BLaER1 (cell line): ENCODE results near the gene PPP1R12C.

Experiments used
- H3K27ac ChIP-seq: shearing (Covaris generic); formaldehyde crosslinking; 2 replicates; pipeline ENCODE4 v1.8.1; 2022
- H3K27me3 ChIP-seq: shearing (Covaris generic); formaldehyde crosslinking; 2 replicates; pipeline ENCODE4 v1.8.1; 2022
- H3K36me3 ChIP-seq: shearing (Covaris generic); formaldehyde crosslinking; 2 replicates; pipeline ENCODE4 v1.8.1; 2022
- H3K4me1 ChIP-seq: shearing (Covaris generic); formaldehyde crosslinking; 2 replicates; pipeline ENCODE4 v1.8.1; 2022
- H3K4me2 ChIP-seq: shearing (Covaris generic); formaldehyde crosslinking; 2 replicates; pipeline ENCODE4 v1.8.1; 2022
- H3K4me3 ChIP-seq: shearing (Covaris generic); formaldehyde crosslinking; 2 replicates; pipeline ENCODE4 v1.8.1; 2022
- H3K9ac ChIP-seq: shearing (Covaris generic); formaldehyde crosslinking; 2 replicates; pipeline ENCODE4 v1.8.1; 2022
- H3K9me3 ChIP-seq: shearing (Covaris generic); formaldehyde crosslinking; 2 replicates; pipeline ENCODE4 v1.8.1; 2022
- H4K20me1 ChIP-seq: shearing (Covaris generic); formaldehyde crosslinking; 2 replicates; pipeline ENCODE4 v1.8.1; 2022
- Cebpa-rat ChIP-seq: shearing (Covaris generic); IDR thresholded peaks from 2 replicates; pipeline ENCODE4 v1.8.1; 2022

PPP1R12C gene

DNA sequence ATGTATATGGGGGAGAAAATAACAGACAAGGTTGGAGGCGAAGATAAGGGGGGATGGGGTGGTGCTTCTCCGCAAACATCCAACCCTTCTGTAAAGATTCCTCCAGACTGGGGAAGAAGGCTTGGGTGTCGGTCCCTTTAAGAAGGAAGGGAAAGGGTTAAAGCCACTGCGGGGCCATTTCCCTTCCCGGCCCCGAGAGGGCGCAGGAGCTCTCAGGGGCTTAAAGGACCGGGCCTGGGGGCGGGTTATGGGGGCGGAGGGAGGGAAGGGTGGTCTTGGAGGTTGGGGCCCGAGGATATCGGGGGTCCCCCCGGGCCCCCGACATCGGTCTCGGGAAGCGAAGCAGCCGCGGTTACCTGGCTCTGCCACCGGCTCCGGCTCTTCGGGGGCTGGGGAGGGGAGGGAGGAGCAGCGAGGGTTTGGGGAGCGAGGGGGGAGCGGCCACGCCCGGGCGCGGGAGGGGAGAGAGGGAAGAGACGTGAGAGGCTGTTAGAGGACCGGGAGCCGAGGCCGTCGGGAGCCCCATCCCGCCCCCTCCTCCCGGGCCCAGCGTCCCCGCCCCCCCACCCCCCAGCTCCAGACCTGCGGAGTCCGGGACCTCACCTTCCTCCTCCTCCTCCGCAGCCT, 28.8 kb upstream of the PPP1R12C start:
- Histone ChIP-seq H3K4me1 (peaks cover 43% of the 10 kb centered on the region), H3K27me3 (peaks cover 9% of the 10 kb centered on the region; the same call in 1 of the 2 replicates), H3K4me3 (peak overlapping the region; percentile 69), H3K36me3 (0 out of 2 replicates have a peak, but pooled peaks cover 4% of the 10 kb centered on the region), H3K27ac (no peak overlapping the region), H4K20me1 (no peaks in the 10 kb centered on the region), H3K4me2 (peak overlapping the region; percentile 71), H3K9me3 (no peaks in the 10 kb centered on the region), H3K9ac (peak overlapping the region; percentile 63)
- no peak for TF ChIP-seq Cebpa-rat

DNA sequence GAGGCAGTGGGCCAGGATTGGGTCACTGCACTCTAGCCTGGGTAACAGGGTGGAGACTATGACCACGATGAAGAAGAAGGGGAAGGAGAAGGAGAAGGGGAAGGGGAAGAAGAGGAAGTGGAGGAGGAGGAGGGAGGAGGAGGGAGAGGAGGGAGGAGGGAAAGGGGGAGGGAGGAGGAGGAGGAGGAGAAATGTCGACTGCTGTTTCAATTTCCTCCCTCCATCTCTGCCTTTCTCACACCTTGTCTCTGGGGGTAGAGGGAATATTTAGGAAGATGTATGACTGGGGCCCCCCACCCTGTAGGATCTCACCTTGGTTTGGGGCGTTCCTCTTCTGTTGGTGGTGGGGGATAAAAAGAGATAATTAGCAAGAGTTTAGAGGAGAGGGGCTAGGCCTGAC, 27.8 kb upstream of the PPP1R12C start:
- Histone ChIP-seq H3K36me3 (0 out of 2 replicates have a peak, but pooled peaks cover 4% of the 10 kb centered on the region), H4K20me1 (no peaks in the 10 kb centered on the region), H3K4me3 (peak overlapping the region; percentile 69; the same call in 1 of the 2 replicates), H3K4me1 (peaks cover 43% of the 10 kb centered on the region), H3K27me3 (peaks cover 9% of the 10 kb centered on the region; the same call in 1 of the 2 replicates), H3K9me3 (no peaks in the 10 kb centered on the region), H3K4me2 (peak overlapping the region; percentile 71), H3K9ac (no peak overlapping the region), H3K27ac (peak overlapping the region; percentile 15; the same call in 1 of the 2 replicates)
- no peak for TF ChIP-seq Cebpa-rat

DNA sequence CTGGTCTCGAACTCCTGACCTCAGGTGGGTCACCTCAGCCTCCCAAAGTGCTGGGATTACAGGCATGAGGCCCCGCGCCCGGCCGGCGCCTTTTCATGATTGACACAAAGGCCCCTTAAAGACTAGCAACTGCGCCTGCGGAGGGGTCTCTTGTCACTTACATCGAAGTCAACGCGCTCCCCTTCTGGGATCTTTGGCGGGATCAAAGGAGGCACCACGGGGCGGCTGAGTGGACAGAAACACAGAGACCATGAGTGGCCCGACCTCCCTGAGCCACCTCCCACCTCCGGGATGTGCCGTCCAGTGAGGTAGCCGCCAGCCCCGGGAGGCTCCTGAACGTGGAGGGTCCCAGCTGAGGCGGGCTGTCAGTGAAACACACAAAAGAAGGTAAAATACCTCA, 24.3 kb upstream of the PPP1R12C start:
- H3K9me3 ChIP-seq, result no peaks in the 10 kb centered on the region
- H3K4me1 ChIP-seq, result peaks cover 23% of the 10 kb centered on the region
- TF ChIP-seq Cebpa-rat, result no peak
- peak overlapping the region; percentile 17 for H3K4me2 ChIP-seq
- H3K4me3 ChIP-seq, result no peak overlapping the region
- no peak overlapping the region for H3K9ac ChIP-seq
- peaks cover 9% of the 10 kb centered on the region; the same call in 1 of the 2 replicates for H3K27me3 ChIP-seq
- H4K20me1 ChIP-seq, result no peaks in the 10 kb centered on the region
- H3K36me3 ChIP-seq, result 0 out of 2 replicates have a peak, but pooled peaks cover 4% of the 10 kb centered on the region
- H3K27ac ChIP-seq, result no peak overlapping the region

DNA sequence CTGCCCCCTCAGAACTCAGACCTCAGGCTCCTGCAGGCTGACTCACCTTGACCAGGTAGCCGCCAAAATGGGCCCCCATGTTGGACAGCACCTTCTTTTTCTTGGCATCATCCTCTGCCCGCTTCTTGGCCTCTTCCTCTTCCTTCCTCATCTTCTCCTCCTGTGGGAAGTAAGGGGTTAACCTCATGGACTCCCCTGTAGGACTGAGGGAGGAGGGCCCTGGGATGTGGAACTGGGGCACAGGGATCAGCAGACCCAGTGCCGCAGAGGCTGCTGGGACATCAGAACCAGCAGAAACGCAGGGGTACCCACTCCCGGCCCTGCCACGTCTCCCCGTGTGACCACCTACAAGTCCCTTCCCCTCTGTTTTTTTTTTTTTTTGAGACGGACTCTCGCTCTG, 20.5 kb upstream of the PPP1R12C start:
- no peak overlapping the region for H3K4me2 ChIP-seq
- H3K36me3 ChIP-seq, result no peaks in the 10 kb centered on the region
- H3K9ac ChIP-seq, result no peak overlapping the region
- H3K27me3 ChIP-seq, result peaks cover 2% of the 10 kb centered on the region; the same call in 1 of the 2 replicates
- H4K20me1 ChIP-seq, result no peaks in the 10 kb centered on the region
- peaks cover 45% of the 10 kb centered on the region for H3K4me1 ChIP-seq
- H3K27ac ChIP-seq, result no peak overlapping the region
- no peak for TF ChIP-seq Cebpa-rat
- no peaks in the 10 kb centered on the region for H3K9me3 ChIP-seq
- H3K4me3 ChIP-seq, result no peak overlapping the region

DNA sequence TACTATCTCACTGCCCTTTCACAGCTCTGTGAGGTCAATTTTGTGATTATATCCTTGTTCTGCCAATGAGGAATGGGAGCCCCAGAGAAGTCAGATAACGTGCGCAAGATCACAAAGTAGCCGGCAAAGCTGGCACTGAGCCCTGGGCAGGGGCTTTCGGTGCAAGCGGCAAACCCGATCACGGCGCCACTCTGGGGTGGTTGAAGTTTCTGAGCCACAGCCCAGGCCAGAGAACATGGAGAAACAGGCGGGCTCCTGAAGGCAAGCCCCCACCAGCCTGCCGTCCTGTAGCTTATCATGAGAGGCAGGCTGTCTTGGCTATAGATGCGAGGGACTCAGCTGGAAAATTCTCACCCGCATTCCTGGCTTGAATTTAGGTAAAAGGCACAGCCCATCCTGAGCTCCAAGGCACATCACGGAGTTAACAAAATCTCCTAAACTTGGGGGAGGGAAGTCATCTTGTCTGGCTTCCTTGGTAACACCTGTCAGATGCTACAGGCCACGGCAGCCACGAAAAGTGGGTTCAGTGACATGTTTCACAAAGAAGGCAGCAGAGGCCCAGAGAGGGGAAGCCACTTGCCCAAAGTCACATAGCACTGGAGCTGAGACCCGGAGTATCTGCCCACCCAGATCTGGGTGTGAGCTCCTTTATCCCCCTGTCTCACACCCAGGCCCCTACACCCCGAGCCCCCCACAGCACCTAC, 19.1 kb upstream of the PPP1R12C start:
- Histone ChIP-seq H4K20me1 (no peaks in the 10 kb centered on the region), H3K9me3 (no peaks in the 10 kb centered on the region), H3K4me2 (peak overlapping the region; percentile 56; the same call in 1 of the 2 replicates), H3K4me1 (peaks cover 48% of the 10 kb centered on the region), H3K9ac (no peak overlapping the region), H3K36me3 (no peaks in the 10 kb centered on the region), H3K4me3 (no peak overlapping the region), H3K27me3 (no peaks in the 10 kb centered on the region), H3K27ac (no peak overlapping the region)
- TF ChIP-seq Cebpa-rat, result no peak

DNA sequence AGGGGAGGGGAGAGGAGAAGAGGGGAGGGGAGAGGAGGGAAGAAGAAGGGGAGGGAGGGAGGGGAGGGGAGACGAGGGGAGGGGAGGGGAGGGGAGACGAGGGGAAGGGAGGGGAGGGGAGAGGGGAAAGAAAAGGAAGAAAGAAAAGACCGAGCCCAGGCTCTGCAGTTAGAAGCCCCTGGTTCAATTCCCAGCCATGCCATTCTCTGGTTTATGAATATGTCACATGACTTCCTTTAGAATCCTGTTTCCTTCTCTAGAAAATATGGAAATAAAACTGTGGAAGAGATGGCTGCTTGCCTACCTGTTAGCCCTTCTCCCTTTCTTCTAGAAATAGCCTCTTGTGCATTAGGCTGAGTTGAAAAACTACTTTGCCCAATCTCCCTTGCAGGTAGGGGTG, 17.3 kb upstream of the PPP1R12C start:
- Histone ChIP-seq H3K4me2 (peak overlapping the region; percentile 56), H4K20me1 (no peaks in the 10 kb centered on the region), H3K4me3 (no peak overlapping the region), H3K27ac (no peak overlapping the region), H3K36me3 (no peaks in the 10 kb centered on the region), H3K4me1 (peaks cover 44% of the 10 kb centered on the region), H3K9ac (no peak overlapping the region), H3K27me3 (no peaks in the 10 kb centered on the region), H3K9me3 (no peaks in the 10 kb centered on the region)
- TF ChIP-seq Cebpa-rat, result no peak

DNA sequence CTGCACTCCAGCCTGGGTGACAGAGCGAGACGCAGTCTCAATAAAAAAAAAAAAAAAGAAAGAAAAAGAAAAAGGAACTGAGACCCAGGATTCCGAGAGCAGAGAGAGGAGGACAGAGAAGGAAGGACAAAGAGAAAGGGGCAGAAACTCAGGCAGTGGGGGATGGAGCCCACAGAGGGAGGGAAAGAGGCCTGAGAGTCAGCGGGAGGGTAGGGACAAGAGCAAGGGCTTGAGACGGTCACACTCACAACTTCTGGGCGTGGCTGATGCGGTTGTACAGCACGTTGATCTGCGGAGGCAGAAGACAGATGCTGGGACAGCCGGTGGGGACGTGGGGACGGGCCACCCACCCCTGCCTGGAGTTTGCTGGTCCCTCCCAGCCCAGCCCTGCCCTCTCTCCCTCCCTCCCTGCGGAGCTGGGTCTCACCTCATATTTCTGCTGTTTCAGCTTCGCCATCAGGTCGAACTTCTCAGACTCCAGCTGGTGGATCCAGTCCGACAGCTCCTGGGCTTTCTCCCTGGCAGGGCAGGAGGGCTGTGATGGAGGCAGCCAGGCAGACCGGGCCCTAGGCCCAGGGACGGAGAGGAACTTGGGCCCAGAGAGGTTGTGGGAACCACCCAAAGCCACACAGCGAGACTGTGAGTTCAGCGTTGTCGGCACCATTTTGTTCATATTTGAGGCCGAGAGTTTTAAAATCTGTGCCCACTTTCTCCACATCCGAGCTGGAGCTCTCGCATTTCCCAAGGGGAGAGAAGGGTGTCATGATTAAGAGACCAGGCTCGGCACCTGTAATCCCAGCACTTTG, 16.4 kb upstream of the PPP1R12C start:
- Histone ChIP-seq H3K9me3 (no peaks in the 10 kb centered on the region), H3K4me2 (peak overlapping the region; percentile 67), H3K36me3 (no peaks in the 10 kb centered on the region), H3K9ac (no peak overlapping the region; the same call in 1 of the 2 replicates), H3K27me3 (no peaks in the 10 kb centered on the region), H3K4me1 (peaks cover 44% of the 10 kb centered on the region), H3K27ac (peak overlapping the region; percentile 41), H3K4me3 (no peak overlapping the region), H4K20me1 (no peaks in the 10 kb centered on the region)
- TF ChIP-seq Cebpa-rat, result no peak

DNA sequence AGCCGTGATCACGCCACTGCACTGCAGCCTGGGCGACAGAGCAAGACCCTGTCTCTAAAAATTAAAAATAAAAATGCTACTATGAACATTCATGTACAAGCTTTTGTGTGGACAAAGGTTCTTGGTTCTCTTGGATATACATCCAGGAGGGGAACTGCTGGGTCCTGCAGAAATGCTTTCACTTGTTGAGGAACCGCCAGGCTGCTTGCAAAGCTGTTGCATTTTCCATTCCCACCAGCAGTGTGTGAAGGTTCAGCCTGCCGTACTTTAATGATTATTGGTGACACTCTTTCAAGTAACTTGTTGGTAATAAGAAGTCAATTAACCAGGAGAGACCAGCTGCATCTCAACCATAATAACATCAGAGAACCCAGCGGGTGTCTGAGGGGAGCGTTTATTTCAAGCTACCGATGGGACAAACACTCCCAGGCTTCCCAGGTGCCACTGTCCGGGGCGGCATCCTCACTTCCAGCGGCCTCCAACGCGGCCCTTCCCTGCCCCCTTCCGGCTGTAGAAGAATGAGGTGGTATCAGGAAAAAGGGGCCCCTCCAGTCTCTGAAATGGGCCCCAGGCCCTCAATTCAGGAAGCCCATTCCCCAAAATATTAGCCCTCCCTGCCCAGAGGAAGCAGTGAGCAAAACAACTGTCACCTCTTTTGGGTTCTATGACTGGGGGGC, 15.2 kb upstream of the PPP1R12C start:
- Histone ChIP-seq H4K20me1 (no peaks in the 10 kb centered on the region), H3K27me3 (no peaks in the 10 kb centered on the region), H3K36me3 (no peaks in the 10 kb centered on the region), H3K9me3 (no peaks in the 10 kb centered on the region), H3K4me3 (no peak overlapping the region), H3K4me1 (peaks cover 44% of the 10 kb centered on the region), H3K27ac (no peak overlapping the region), H3K4me2 (peak overlapping the region; percentile 16), H3K9ac (no peak overlapping the region)
- no peak for TF ChIP-seq Cebpa-rat

DNA sequence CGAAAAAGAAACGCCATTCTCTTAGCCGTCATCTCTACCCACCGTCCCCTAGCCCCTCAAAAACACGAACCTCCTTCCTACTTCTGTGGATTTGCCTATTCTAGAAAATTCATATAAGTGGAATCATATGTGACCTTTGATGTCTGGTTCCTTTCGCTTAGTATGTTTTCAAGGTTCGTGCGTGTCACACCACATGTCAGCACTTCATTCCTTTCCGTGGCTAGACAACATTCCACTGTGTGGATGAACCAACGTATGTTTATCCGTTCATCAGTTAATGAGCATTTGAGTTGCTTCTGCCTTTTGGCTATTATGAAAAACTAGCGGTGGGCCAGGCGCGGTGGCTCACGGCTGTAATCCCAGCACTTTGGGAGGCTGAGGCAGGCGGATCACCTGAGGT, 14.0 kb upstream of the PPP1R12C start:
- Histone ChIP-seq H3K27ac (no peak overlapping the region), H3K4me3 (no peak overlapping the region), H3K4me1 (peaks cover 40% of the 10 kb centered on the region), H3K36me3 (no peaks in the 10 kb centered on the region), H3K27me3 (no peaks in the 10 kb centered on the region), H4K20me1 (no peaks in the 10 kb centered on the region), H3K9me3 (no peaks in the 10 kb centered on the region), H3K4me2 (no peak overlapping the region), H3K9ac (no peak overlapping the region)
- no peak for TF ChIP-seq Cebpa-rat
